A673 (cell line): ENCODE results near the gene SELENBP1.

ENCODE experiments used
- EZH2 ChIP-seq: fragments of 200-600 bp; sonication (generic); IDR thresholded peaks from 2 replicates; pipeline ENCODE4 v1.6.1; 2017; ENCODE audit warnings: borderline replicate concordance, low read depth, mild to moderate bottlenecking, mixed read lengths, antibody characterized with exemption, low read length; ENCODE audit not compliant: poor library complexity, severe bottlenecking
- TF ChIP-seq, protein P1 (sequence below): fragments of 300-800, 200-600 bp; sonication (generic); conservative IDR thresholded peaks from 2 replicates; pipeline ENCODE4 v1.5.1; 2017; ENCODE audit warnings: low read depth, mild to moderate bottlenecking, antibody characterized with exemption, low read length, moderate library complexity, mixed read lengths

- TF ChIP-seq, protein P1, sequence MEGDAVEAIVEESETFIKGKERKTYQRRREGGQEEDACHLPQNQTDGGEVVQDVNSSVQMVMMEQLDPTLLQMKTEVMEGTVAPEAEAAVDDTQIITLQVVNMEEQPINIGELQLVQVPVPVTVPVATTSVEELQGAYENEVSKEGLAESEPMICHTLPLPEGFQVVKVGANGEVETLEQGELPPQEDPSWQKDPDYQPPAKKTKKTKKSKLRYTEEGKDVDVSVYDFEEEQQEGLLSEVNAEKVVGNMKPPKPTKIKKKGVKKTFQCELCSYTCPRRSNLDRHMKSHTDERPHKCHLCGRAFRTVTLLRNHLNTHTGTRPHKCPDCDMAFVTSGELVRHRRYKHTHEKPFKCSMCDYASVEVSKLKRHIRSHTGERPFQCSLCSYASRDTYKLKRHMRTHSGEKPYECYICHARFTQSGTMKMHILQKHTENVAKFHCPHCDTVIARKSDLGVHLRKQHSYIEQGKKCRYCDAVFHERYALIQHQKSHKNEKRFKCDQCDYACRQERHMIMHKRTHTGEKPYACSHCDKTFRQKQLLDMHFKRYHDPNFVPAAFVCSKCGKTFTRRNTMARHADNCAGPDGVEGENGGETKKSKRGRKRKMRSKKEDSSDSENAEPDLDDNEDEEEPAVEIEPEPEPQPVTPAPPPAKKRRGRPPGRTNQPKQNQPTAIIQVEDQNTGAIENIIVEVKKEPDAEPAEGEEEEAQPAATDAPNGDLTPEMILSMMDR: no peak
- TF ChIP-seq EZH2: no peak
These were observed 53.5 kb downstream of the SELENBP1 start for GRCh38 chr1:151318975-151319374.
